ENCODE results near the gene CENPI. TPM values are rescaled to one million over a fixed set of nuclear protein-coding genes. Genes with fewer than 3 reads are reported as not detected.
"Not testable (repeated sequence)": the region's sequence is repeated elsewhere in the genome, so short reads cannot be mapped to it uniquely, and the experiment has no call there.

Gene CENPI
- total RNA-seq, 1 experiment from 2014 or later, result 36.9 TPM

GRCh38 chrX:101051549-101052302 lies 46.3 kb upstream of the CENPI start, which contains the start of gene TRMT2B:
Gene TRMT2B (minus strand): TSS chrX:101052111. CDS start chrX:101042289, 9,822 bp downstream.
- peaks cover 9% of the 10 kb centered on the region; the same call in 1 of the 2 replicates for H3K4me1 ChIP-seq (ENCODE audit: control insufficient read depth, insufficient read depth, low read length)
- H3K27me3 ChIP-seq (ENCODE audit: control insufficient read depth, insufficient read depth, low read length), result no peaks in the 10 kb centered on the region
- TSS peak; percentile 86 for BruUV-seq (replicated peaks)
- in situ Hi-C loops (cut with HindIII; ENCODE audit: low pct_unique_long_range_greater_than_20kb, low sequenced_read_pairs), result no loop called here
- H3K4me3 ChIP-seq (ENCODE audit: low read depth in 2 of 2, low read length in 2 of 2), result peak within 1 kb of the TSS; percentile 82 to 94
- ATAC-seq, result peak; percentile 99
- ChIA-PET POLR2A (no interaction called here), CTCF (no interaction called here)
- TF ChIP-seq CTCF (IDR thresholded peaks at IDR 0.05) (no peak), TCF7L2 (IDR thresholded peaks at IDR 0.05; ENCODE audit: low read depth, low read length) (peak; percentile 76), POLR2AphosphoS5 (IDR thresholded peaks at IDR 0.05; ENCODE audit: low read depth, low read length) (peak; percentile 87)
- TF ChIP-seq, protein P1, sequence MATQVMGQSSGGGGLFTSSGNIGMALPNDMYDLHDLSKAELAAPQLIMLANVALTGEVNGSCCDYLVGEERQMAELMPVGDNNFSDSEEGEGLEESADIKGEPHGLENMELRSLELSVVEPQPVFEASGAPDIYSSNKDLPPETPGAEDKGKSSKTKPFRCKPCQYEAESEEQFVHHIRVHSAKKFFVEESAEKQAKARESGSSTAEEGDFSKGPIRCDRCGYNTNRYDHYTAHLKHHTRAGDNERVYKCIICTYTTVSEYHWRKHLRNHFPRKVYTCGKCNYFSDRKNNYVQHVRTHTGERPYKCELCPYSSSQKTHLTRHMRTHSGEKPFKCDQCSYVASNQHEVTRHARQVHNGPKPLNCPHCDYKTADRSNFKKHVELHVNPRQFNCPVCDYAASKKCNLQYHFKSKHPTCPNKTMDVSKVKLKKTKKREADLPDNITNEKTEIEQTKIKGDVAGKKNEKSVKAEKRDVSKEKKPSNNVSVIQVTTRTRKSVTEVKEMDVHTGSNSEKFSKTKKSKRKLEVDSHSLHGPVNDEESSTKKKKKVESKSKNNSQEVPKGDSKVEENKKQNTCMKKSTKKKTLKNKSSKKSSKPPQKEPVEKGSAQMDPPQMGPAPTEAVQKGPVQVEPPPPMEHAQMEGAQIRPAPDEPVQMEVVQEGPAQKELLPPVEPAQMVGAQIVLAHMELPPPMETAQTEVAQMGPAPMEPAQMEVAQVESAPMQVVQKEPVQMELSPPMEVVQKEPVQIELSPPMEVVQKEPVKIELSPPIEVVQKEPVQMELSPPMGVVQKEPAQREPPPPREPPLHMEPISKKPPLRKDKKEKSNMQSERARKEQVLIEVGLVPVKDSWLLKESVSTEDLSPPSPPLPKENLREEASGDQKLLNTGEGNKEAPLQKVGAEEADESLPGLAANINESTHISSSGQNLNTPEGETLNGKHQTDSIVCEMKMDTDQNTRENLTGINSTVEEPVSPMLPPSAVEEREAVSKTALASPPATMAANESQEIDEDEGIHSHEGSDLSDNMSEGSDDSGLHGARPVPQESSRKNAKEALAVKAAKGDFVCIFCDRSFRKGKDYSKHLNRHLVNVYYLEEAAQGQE (IDR thresholded peaks at IDR 0.05; ENCODE audit: insufficient read depth in 1 of 2, low read depth in 2 of 2, low read length in 1 of 2), result no peak
- peak within 1 kb of the TSS; percentile 97 for H3K27ac ChIP-seq (ENCODE audit: low read length)
- DNase-seq (ENCODE audit: low read depth, low spot score), result peak; percentile 67
- intact Hi-C loops (cut with micrococcal nuclease; ENCODE audit: unreplicated experiment), result no loop called here
- H3K36me3 ChIP-seq (ENCODE audit: control insufficient read depth, insufficient read depth, low read length), result no peaks in the 10 kb centered on the region
- H3K9me3 ChIP-seq (ENCODE audit: control insufficient read depth, insufficient read depth, low read depth, low read length), result no peaks in the 10 kb centered on the region

- H3K36me3 ChIP-seq (ENCODE audit: control insufficient read depth, insufficient read depth, low read length); H3K27me3 ChIP-seq (ENCODE audit: control insufficient read depth, insufficient read depth, low read length); in situ Hi-C loops (cut with HindIII; ENCODE audit: low pct_unique_long_range_greater_than_20kb, low sequenced_read_pairs); ATAC-seq; H3K27ac ChIP-seq (ENCODE audit: low read length); intact Hi-C loops (cut with micrococcal nuclease; ENCODE audit: unreplicated experiment); CTCF ChIA-PET; H3K4me1 ChIP-seq (ENCODE audit: control insufficient read depth, insufficient read depth, low read length); DNase-seq (ENCODE audit: low read depth, low spot score); BruUV-seq (replicated peaks); H3K4me3 ChIP-seq (ENCODE audit: low read depth in 2 of 2, low read length in 2 of 2); H3K9me3 ChIP-seq (ENCODE audit: control insufficient read depth, insufficient read depth, low read depth, low read length); POLR2A ChIA-PET: not testable (repeated sequence)
These were observed 41.5 kb upstream of the CENPI start for GRCh38 chrX:101056551-101056950.

- no peak overlapping the region for H3K27ac ChIP-seq (ENCODE audit: low read length)
- intact Hi-C loops (cut with micrococcal nuclease; ENCODE audit: unreplicated experiment) (no loop called here), in situ Hi-C loops (cut with HindIII; ENCODE audit: low pct_unique_long_range_greater_than_20kb, low sequenced_read_pairs) (no loop called here)
- no peaks in the 10 kb centered on the region for H3K9me3 ChIP-seq (ENCODE audit: control insufficient read depth, insufficient read depth, low read depth, low read length)
- POLR2A ChIA-PET, result no interaction called here
- no peak overlapping the region for H3K4me3 ChIP-seq (ENCODE audit: low read depth in 2 of 2, low read length in 2 of 2)
- ATAC-seq (peak; percentile 71), DNase-seq (ENCODE audit: low read depth, low spot score) (peak; percentile 27)
- BruUV-seq (replicated peaks), result no TSS peak
- CTCF ChIA-PET, result no interaction called here
- no peak for TF ChIP-seq POLR2AphosphoS5 (IDR thresholded peaks at IDR 0.05; ENCODE audit: low read depth, low read length)
- no peak for TF ChIP-seq TCF7L2 (IDR thresholded peaks at IDR 0.05; ENCODE audit: low read depth, low read length)
- TF ChIP-seq SIN3A (IDR thresholded peaks at IDR 0.05; ENCODE audit: borderline replicate concordance, insufficient read depth, low read depth, low read length), result no peak
- TF ChIP-seq CTCF (IDR thresholded peaks at IDR 0.05), result no peak
- TF ChIP-seq, protein P1 (IDR thresholded peaks at IDR 0.05; ENCODE audit: insufficient read depth in 1 of 2, low read depth in 2 of 2, low read length in 1 of 2), result no peak
- no peaks in the 10 kb centered on the region for H3K27me3 ChIP-seq (ENCODE audit: control insufficient read depth, insufficient read depth, low read length)
- H3K4me1 ChIP-seq (ENCODE audit: control insufficient read depth, insufficient read depth, low read length), result 0 out of 2 replicates have a peak, but pooled peaks cover 5% of the 10 kb centered on the region
- no peaks in the 10 kb centered on the region for H3K36me3 ChIP-seq (ENCODE audit: control insufficient read depth, insufficient read depth, low read length)
These were observed 40.8 kb upstream of the CENPI start for GRCh38 chrX:101057093-101057714.
